GM19372 (cell line): ENCODE data around the gene KCNT2.

Source experiments
- ATAC-seq: cut with Tn5 transposase; IDR thresholded peaks from one replicate; pipeline ENCODE4 v1.9.1; 2021; ENCODE audit warnings: mild to moderate bottlenecking, low read depth, moderate library complexity; ENCODE audit not compliant: unreplicated experiment

The KCNT2 gene

GRCh38 chr1:196459383-196459782 lies 148.9 kb downstream of the KCNT2 start:
- no peak for ATAC-seq

GRCh38 chr1:196454792-196455191 lies 153.4 kb downstream of the KCNT2 start:
- ATAC-seq = no peak

GRCh38 chr1:196451103-196451502 lies 157.1 kb downstream of the KCNT2 start:
- ATAC-seq = no peak

- ATAC-seq = no peak
Measured at GRCh38 chr1:196450143-196451095, 157.8 kb downstream of the KCNT2 start.

GRCh38 chr1:196449460-196449859 lies 158.8 kb downstream of the KCNT2 start:
- ATAC-seq = no peak

- no peak for ATAC-seq
Measured at GRCh38 chr1:196445775-196446174, 162.5 kb downstream of the KCNT2 start.

GRCh38 chr1:196444634-196445033 lies 163.6 kb downstream of the KCNT2 start:
- ATAC-seq = no peak

GRCh38 chr1:196442366-196442765 lies 165.9 kb downstream of the KCNT2 start:
- ATAC-seq = no peak

GRCh38 chr1:196440711-196441110 lies 167.5 kb downstream of the KCNT2 start:
- ATAC-seq = no peak

GRCh38 chr1:196438329-196438728 lies 169.9 kb downstream of the KCNT2 start:
- ATAC-seq = no peak

GRCh38 chr1:196437671-196438070 lies 170.6 kb downstream of the KCNT2 start:
- ATAC-seq = no peak

GRCh38 chr1:196433000-196433399 lies 175.2 kb downstream of the KCNT2 start:
- ATAC-seq = no peak

- ATAC-seq = no peak
Measured at GRCh38 chr1:196427976-196428734, 180.1 kb downstream of the KCNT2 start.

- no peak for ATAC-seq
Measured at GRCh38 chr1:196425513-196425912, 182.7 kb downstream of the KCNT2 start.

- no peak for ATAC-seq
Measured at GRCh38 chr1:196423612-196424011, 184.6 kb downstream of the KCNT2 start.

GRCh38 chr1:196418772-196419171 lies 189.5 kb downstream of the KCNT2 start:
- ATAC-seq = no peak

- ATAC-seq = no peak
Measured at GRCh38 chr1:196415978-196416377, 192.3 kb downstream of the KCNT2 start.

- no peak for ATAC-seq
Measured at GRCh38 chr1:196412326-196412725, 195.9 kb downstream of the KCNT2 start.

GRCh38 chr1:196410768-196411167 lies 197.5 kb downstream of the KCNT2 start:
- ATAC-seq = no peak

GRCh38 chr1:196409586-196409985 lies 198.7 kb downstream of the KCNT2 start:
- ATAC-seq = no peak

- no peak for ATAC-seq
Measured at GRCh38 chr1:196407358-196408051, 200.7 kb downstream of the KCNT2 start.
